ENCODE results near the gene YTHDF1. TPM values are rescaled to one million over a fixed set of nuclear protein-coding genes. Genes with fewer than 3 reads are reported as not detected.

The YTHDF1 gene
- total RNA-seq, 2 donors from 2014 or later = 15.8 to 16.2 TPM

GRCh38 chr20:63191400-63191799 is 24.5 kb downstream of the YTHDF1 start:
- Histone ChIP-seq H3K4me1 (no peaks in the 10 kb centered on the region), H3K27ac (no peak overlapping the region), H3K4me3 (no peak overlapping the region), H3K36me3 (replicated peaks in 1 of 2; ENCODE audit: insufficient read depth in 1 of 2, low read depth in 2 of 2) (peaks cover 0 to 10% of the 10 kb centered on the region in 2 donors), H3K9me3 (no peaks in the 10 kb centered on the region), H3K27me3 (no peaks in the 10 kb centered on the region)
- DNase-seq (peak; percentile 34 to 65 (median 64)), ATAC-seq (peak; percentile 33)
- WGBS, 2 donors = 66 to 83% methylated on average over 2 to 14 of the region's 14 CpGs
- no peak for TF ChIP-seq POLR2A (IDR thresholded peaks at IDR 0.05)
- TF ChIP-seq CTCF (IDR thresholded peaks at IDR 0.05) = no peak
- intact Hi-C loops (cut with DNase I) = no loop called here

GRCh38 chr20:63190828-63191227 is 25.1 kb downstream of the YTHDF1 start:
- Histone ChIP-seq H3K4me3 (no peak overlapping the region), H3K4me1 (no peaks in the 10 kb centered on the region), H3K36me3 (replicated peaks in 1 of 2; ENCODE audit: insufficient read depth in 1 of 2, low read depth in 2 of 2) (peaks cover 0 to 8% of the 10 kb centered on the region in 2 donors), H3K27ac (no peak overlapping the region), H3K27me3 (no peaks in the 10 kb centered on the region), H3K9me3 (no peaks in the 10 kb centered on the region)
- ATAC-seq (no peak), DNase-seq (no peak)
- intact Hi-C loops (cut with DNase I) = no loop called here
- WGBS, 2 donors = 88 to 93% methylated on average over 16 to 18 of the region's 20 CpGs
- no peak for TF ChIP-seq POLR2A (IDR thresholded peaks at IDR 0.05)
- TF ChIP-seq CTCF (IDR thresholded peaks at IDR 0.05) = no peak

- Histone ChIP-seq H3K27ac (no peak overlapping the region), H3K9me3 (no peaks in the 10 kb centered on the region), H3K27me3 (no peaks in the 10 kb centered on the region), H3K36me3 (replicated peaks in 1 of 2; ENCODE audit: insufficient read depth in 1 of 2, low read depth in 2 of 2) (peaks cover 0 to 3% of the 10 kb centered on the region in 2 donors), H3K4me3 (no peak overlapping the region), H3K4me1 (no peaks in the 10 kb centered on the region)
- WGBS, 2 donors = 64 to 82% methylated on average over 5 to 17 of the region's 17 CpGs
- DNase-seq = no peak
- ATAC-seq = no peak
- TF ChIP-seq CTCF (IDR thresholded peaks at IDR 0.05) (no peak), POLR2A (IDR thresholded peaks at IDR 0.05) (no peak)
- intact Hi-C loops (cut with DNase I) = no loop called here
These were observed 25.9 kb downstream of the YTHDF1 start for GRCh38 chr20:63189846-63190559.

GRCh38 chr20:63189322-63189642 is 26.6 kb downstream of the YTHDF1 start:
- no peaks in the 10 kb centered on the region for H3K4me1 ChIP-seq
- no peak for ATAC-seq
- intact Hi-C loops (cut with DNase I) = no loop called here
- H3K27me3 ChIP-seq = no peaks in the 10 kb centered on the region
- TF ChIP-seq CTCF (IDR thresholded peaks at IDR 0.05) (no peak), POLR2A (IDR thresholded peaks at IDR 0.05) (no peak)
- H3K4me3 ChIP-seq = no peak overlapping the region
- 63 to 71% methylated on average over 5 of the region's 5 CpGs for WGBS, 2 donors
- H3K27ac ChIP-seq = no peak overlapping the region
- no peaks in the 10 kb centered on the region for H3K9me3 ChIP-seq
- no peaks in the 10 kb centered on the region for H3K36me3 ChIP-seq (replicated peaks in 1 of 2; ENCODE audit: insufficient read depth in 1 of 2, low read depth in 2 of 2)
- no peak for DNase-seq
